ENCODE data around the gene FAIM. TPM values are rescaled to one million over a fixed set of nuclear protein-coding genes. Genes with fewer than 3 reads are reported as not detected.
"Not testable (repeated sequence)": the region's sequence is repeated elsewhere in the genome, so short reads cannot be mapped to it uniquely, and the experiment has no call there.

The FAIM gene, protein sequence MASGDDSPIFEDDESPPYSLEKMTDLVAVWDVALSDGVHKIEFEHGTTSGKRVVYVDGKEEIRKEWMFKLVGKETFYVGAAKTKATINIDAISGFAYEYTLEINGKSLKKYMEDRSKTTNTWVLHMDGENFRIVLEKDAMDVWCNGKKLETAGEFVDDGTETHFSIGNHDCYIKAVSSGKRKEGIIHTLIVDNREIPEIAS
- 10.5 TPM for polyA plus RNA-seq (ENCODE audit: insufficient read length)

DNA sequence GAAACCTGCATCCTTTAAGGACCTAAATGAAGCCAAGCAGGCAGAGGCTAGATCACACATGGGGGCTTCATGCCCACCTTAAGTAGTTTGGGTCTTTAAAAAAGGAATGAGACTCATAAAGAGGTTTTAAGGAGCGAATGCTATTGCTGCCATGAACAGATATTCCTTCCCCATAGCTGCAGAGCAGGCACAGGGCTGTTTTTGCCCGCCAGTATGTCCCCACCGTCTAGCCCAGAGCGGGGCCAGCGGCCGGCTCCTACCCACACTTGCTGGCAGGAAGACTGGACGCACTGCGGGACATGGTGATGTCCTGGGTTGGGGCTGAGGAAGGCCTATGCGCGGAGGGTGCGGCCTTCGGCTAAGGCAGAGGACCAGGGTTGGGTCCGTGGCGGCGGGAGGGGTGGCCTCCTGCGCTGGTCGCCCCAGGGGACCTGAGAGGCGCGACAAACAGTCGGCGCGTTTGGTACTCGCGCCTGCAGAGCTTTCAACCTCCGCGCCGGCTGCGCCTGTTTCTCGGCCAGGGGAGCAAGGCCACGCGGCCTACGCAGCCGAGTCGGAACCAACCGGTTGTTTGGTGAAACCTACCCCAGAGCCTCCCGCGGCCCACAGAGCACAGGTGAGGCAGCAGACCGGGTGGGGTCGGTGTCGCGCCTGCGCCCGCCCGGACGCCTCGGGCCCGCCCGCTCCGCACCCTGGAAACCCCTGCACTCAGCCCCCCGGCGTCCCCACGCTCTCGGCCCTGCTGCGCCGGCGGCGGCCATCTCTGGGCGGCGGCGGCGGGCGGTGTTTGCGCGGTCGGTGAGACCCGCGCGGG is at the start of gene FAIM:
Gene FAIM (plus strand): TSS at position 450 of the 814 bp plus-strand sequence. CDS start 10,956 bp downstream, outside the sequence.
- DNase-seq (ENCODE audit: low read depth): no peak

DNA sequence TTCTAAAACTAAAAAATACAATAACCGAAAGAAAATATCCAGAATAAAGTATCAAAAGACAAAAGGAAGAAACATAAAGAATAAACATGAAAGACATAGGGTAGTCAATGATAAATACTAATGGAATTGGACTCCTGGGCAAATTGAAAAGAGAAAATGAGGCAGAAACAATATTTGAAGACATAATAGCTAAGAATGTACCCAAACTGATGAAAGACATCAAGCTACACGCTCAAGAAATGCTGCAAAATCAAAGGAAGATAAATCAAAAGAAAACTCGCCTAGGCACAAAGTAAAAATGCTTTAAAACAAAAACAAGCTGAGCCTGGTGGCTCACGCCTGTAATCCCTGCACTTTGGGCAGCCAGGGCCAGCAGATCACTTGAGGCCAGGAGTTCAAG is 49.4 kb upstream of the FAIM start:
- no peak for DNase-seq (ENCODE audit: low read depth)

DNA sequence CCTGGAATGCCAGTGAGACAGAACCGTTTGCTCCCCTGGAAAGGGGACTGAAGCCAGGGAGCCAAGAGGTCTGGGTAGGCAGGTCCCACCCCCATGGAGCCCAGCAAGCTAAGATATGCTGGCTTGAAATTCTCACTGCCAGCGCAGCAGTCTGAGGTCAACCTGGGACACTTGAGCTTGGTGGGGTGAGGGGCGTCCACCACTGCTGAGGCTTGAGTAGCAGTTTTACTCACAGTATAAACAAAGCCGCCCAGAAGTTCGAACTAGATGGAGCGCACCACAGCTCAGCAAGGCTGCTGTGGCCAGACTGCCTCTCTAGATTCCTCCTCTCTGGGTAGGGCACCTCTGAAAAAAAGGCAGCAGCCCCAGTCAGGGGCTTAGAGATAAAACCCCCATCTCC is 48.1 kb upstream of the FAIM start:
- DNase-seq (ENCODE audit: low read depth): no peak

DNA sequence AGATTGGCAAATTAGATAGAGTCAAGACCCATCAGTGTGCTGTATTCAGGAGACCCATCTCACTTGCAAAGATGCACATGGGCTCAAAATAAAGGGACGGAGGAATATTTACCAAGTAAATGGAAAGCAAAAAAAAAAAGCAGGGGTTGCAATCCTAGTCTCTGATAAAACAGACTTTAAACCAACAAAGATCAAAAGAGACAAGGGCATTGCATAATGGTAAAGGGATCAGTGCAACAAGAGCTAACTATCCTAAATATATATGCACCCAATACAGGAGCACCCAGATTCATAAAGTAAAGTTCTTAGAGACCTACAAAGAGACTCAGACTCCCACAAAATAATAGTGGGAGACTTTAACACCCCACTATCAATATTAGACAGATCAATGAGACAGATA is 45.7 kb upstream of the FAIM start:
- not testable (repeated sequence) for DNase-seq (ENCODE audit: low read depth)

DNA sequence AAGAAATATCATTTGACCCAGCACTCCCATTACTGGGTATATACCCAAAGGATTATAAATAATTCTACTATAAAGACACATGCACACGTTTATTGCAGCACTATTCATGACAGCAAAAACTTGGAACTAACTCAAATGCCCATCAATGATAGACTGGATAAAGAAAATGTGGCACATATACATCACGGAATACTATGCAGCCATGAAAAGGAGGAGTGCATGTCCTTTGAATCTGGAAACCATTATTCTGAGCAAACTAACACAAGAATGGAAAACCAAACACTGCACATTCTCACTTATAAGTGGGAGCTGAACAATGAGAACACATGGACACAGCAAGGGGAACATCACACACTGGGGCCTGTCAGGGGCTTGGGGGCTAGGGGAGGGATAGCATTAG is 42.3 kb upstream of the FAIM start:
- DNase-seq (ENCODE audit: low read depth): not testable (repeated sequence)

DNA sequence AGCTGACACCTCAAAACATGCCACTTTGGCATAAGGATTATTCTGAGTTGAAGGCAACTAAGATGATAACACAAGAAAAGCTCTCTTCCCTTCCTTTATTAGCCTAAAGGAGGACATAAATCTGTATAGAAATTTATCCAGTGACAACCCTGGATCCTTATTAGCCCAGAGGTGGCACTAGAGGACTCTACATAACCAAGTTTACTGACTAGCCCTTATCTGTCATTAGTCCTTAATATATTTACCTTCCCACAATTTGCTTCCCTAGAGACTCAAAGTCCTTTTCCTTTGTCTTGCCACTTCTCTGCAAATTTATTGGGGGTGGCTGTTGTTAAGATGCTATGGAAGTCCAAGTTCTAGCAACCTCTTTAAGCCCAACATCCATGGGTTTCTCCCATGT is 41.2 kb upstream of the FAIM start:
- DNase-seq (ENCODE audit: low read depth): no peak

DNA sequence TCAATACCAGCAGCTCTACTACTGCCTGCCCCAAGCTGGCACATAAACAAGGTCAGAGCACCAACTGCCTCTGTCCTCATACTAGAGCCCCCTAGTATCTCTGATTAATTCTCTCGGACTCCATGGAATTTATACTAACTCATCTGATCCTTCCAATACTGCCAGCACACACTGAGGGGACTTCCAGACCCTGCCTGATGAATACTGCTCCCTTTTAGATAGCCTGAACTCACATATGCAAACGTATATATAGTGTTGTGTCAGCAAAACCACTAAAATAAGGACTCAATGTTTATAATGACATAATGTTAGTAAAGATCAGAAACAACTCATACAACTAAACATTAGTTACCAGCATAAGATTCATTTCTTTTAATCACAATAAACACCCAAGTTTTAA is 39.5 kb upstream of the FAIM start:
- DNase-seq (ENCODE audit: low read depth): no peak

DNA sequence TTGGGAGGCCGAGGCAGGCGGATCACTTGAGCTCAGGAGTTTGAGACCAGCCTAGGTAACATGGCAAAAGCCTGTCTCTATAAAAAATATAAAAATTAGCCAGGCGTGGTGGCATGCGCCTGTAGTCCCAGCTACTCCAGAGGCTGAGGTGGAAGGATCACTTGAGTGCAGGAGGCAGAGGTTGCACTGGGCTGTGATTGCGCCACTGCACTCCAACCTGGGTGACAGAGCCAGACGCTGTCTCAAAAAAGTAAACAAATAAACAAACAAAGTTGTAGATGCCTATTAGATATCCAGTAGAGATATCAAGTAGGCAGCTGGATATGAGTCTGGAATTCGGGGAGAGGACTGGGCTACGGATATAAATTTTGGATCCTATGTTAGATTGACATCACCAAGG is 38.9 kb upstream of the FAIM start:
- DNase-seq (ENCODE audit: low read depth): not testable (repeated sequence)

DNA sequence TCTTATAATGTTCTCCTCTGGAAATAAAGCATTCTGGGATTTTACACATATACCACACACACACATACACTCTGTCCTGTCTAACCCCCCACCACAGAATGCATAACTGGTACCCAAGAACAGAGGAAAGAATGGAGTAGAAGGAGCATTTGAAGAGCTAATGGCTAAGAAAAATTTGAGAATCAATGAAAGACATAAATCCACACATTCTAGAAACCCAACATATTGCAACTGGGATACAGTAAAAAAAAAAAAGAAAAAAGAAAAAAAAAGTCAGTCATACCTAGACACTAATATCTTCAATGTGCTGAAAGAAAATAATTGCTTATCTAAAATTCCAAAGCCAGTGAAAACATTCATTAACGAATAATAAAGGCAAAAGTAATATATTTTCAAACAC is 35.4 kb upstream of the FAIM start:
- DNase-seq (ENCODE audit: low read depth): no peak

DNA sequence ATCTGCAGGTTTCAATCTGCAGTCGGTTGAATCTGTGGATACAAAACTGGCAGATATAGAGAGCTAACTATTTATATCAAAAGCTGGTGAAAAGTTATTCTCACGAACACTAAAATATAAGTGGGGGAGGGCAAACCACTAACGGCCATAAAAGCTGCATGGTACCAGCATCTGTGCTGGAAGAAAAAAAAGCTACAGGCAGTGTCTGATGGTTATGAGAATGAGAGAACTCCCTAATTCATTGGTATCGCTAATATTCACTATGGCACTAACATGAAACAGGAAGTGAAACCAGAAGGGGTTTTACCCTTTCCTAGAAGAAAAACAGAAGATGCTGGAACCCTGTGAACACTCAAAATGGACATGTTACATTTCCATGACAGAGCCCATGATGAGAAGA is 30.4 kb upstream of the FAIM start:
- no peak for DNase-seq (ENCODE audit: low read depth)

DNA sequence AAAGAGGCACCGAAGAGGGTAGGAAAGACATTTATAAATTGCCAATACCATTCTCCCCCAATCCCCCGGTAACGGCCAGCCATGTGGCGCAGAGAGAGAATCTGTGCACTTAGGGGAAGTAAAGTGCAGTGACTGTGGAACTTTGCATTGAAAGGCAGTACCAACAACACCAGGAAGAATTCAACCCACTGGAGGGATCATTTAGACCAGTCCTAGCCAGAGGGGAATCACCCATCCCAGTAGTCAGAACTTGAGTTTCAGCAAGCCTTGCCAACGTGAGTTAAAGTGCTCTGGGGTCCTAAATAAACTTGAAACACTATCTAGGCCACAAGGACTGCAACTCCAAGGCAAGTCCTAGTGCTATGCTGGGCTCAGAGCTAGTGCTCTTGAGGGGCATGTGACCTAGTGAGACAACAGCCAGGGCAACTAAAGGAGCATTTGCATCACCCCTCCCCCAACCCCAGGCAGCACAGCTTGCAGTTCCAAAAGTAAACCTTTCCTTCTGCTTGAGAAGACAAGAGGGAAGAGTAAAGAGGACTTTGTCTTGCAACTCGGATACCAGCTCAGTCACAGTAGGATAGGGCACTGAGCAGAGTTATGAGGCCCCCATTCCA is 29.5 kb upstream of the FAIM start:
- DNase-seq (ENCODE audit: low read depth): no peak

DNA sequence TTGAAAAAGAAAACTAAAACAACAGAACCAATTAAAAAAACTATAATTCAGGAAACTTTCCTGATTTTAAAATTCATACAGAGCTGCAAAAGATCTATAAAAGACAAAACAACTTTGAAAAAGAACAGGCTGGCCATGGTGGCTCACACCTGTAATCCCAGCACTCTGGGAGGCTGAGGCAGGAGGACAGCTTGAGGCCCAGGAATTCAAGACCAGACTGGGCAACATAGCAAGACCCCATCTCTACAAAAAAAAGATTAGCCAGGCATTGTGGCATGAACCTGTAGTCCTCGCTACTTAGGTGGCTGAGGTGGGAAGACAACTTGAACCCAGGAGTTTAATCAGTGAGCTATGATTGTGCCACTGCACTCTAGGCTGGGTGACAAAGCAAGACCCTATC is 21.2 kb upstream of the FAIM start:
- no peak for DNase-seq (ENCODE audit: low read depth)

DNA sequence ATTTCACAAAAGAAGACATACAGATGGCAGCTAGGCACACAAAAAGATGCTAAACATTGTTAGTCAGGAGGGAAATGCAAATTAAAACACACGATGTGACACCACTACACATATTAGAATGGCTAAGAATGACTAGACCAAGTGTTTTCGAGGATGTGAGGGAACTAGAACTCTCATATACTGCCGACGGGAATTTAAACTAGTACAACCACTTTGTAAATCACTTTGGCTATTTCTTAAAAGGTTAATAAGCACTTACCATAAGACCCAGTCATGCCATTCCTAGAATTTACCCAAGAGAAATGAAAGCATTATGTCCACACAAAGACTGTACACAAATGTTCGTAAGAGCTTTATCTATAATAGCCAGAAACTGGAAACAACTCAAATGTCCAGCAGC is 20.1 kb upstream of the FAIM start:
- DNase-seq (ENCODE audit: low read depth): no peak

DNA sequence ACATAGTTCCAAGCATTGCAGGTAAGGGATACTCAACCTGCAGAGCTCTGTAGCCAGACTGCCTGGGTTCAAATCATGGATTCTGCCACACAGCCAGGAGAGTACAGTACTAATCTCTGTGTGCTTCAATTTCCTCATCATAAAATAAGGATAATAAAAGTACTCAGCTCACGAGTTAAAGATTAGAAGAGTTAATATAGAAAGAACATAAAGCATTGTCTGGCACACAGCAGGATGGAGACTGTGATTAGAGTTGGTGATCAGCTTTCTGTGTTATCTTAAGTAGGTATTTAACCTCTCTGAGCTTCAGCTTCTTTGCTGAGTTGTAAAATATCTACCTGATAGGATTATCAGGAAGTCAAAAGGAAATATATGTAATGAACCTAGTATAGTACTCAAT is 17.2 kb upstream of the FAIM start:
- DNase-seq (ENCODE audit: low read depth): no peak

DNA sequence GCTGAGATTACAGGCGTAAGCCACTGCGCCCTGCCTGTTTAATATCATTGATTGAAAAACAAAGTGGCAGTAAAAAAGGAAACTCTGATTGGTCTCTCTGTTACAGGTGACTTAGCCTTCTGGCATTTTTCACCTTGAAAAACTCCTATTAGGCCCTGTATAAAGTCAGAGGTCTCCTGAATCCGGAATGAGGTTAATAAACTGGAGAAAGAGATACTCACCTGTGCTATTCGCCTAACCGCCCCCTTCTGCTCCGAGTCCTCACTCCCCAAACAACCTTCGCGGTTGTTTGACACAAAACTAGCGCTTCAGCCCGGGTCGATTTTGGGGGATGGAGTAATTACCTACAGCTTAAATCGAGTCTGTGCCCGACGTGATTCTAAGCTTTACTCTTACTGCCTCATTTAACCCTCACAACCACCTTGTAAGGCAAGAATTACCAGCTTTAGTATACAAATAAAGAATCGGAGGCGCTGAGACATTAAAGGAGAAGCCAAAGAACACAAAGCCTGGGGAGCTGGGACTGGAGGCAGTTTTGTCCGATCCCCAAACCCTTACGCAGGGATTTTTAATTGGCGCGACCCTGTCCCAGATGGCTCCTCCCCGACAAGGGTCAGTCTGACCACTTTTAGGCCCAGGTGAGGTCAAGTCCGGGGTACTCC is 15.0 kb upstream of the FAIM start:
- DNase-seq (ENCODE audit: low read depth): no peak

DNA sequence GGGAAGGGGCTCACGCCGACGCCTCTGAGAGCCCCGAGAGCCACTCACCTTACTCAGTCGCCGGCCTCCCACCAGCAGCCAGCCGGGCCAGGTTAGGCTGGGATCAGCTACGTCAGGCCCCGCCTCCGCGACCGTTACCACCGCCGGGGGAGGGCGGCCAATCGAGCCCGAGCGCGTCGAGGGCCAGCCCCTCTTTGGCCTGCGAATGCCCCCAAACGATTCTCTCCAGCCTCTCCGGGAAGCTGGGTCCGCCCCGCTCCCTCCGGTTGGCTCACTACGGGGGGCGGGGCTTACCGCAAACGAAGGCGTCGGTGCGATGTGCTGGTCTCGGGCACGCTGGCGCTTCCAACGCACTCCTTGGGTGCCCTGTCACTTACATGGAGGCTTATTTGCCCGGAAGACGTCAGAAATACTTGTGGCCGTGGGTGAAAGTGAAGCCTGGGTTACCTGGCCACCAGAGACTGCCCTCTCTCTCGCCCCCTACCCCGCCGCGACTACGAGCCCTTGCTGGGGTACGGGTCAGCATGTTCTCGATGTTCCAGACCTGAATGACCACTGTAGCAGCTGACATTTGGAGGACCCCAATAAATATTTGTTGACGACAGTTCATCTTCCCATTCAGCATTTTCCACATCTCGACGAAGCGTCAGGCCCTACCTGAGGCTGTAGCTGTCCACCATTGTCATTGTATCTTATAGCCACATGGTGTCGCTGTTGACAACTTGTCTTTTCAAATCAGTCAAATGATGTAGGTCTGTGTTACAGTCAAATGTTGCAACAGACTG is 14.2 kb upstream of the FAIM start, which contains the start of gene CEP70:
Gene CEP70 (minus strand): TSS at position 111 of the 785 bp plus-strand sequence. CDS start 21,333 bp downstream, outside the sequence.
- peak; percentile 95 for DNase-seq (ENCODE audit: low read depth)

DNA sequence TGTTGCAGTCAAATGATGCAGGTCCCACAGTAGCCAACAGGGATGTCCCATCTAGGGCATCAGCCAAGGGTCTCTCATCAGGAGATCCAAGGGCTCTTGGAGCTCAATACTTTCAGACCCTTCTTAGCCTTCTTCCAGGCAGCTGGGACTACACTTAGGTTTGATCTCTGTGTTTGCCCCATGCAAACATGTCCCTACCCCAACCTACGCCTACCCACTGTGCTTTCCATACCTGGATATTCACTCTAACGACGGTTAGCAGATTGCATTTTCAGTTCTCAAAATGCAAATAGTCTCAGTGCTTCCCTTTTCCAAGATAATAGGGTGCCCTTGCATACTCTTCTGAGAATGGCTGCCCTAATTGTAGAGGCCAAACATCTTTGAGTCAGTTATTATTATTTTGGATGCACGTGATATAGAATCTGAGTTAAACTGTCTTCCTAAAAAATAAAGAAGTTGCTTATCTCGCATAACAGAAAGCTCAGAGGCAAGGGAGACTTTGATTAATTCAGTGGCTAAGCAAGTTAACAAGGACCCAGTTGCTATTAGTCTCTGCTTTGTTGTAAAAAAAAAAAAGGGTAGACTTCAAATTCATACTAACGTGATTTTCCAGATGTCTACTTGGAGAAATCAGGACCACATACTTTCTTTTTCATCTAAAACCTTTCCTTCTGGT is 13.5 kb upstream of the FAIM start:
- DNase-seq (ENCODE audit: low read depth): no peak

DNA sequence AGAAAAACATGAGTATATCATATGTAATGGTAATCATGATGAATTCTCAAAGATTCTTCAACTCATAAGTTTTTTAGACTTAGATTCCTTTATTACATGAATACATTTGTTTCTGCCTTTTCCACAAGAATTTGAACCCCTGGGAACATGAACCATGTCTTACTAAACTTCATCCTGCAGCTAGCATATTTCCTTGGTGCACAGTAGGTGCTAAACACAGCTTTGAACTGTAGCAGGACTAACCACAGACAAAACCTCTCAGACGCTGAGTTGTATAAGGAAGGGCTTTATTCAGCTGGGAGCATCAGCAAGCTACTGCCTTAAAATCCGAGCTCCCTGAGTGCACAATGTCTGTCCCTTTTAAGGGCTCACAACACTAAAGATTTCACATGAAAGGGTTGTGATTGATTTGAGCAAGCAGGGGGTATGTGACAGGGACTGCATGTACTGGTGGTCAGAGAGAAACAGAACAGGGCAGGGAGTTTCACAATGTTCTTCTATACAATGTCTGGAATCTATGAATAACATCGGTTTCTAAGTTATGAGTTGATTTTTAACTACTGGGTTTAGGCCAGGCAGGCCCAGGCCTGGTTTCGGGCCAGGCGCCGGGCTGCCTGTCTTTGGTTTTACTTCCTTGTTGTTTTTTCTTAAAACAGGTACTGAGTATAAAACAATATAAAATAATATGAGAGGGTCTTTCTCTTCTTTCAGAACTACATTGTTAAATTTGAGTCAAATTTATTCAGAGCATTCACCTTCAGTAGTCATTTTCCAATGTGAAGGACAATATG is 11.2 kb upstream of the FAIM start:
- not testable (repeated sequence) for DNase-seq (ENCODE audit: low read depth)

DNA sequence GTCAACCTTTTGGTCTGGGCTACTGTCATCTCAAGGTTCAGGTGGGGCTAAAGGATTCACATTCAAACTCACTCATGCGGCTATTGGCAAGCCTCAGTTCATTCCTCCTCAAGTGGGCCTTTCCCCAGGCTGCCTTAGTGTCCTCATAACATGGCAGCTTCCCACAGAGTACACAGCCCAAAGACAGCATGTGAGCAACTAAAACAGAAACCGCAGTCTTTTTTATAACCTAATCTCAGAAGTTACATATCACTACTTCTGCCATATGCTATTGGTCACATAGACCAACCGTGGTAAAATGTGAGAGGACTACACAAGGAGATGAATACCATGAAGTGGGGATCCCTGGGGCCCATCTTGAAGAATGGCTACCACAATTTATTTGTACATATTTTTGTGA is 10.0 kb upstream of the FAIM start:
- no peak for DNase-seq (ENCODE audit: low read depth)

DNA sequence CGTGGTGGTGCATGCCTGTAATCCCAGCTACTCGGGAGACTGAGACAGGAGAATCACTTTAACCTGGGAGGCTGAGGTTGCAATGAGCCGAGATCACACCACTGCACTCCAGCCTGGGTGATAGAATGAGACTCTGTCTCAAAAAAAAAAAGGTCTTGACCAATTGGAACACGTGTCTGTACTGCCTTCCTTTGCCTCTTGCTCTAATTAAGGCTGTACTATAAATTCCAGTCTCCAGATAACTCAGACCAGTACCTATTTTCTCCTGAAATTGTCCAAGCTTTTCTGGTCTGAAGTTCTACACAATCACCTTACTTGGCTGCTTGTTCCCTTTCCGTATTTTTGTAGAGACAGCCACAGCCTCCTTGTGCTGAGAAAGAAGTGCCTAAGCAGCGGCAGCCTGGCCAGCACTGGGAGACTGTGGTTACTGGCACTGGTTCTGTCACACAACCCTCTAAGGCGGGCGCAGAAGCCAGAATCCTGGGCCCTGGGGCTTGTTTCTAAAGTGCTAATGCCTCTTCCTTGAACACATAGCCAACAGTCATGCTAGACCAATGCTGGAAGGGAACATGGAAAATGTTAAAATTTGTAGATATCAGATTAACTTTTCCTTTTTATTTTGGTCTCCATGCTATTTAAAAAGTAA is 8.3 kb upstream of the FAIM start:
- DNase-seq (ENCODE audit: low read depth): no peak
